Measurements from ENCODE around the gene ATP1B1. TPM values are rescaled to one million over a fixed set of nuclear protein-coding genes. Genes with fewer than 3 reads are reported as not detected.

ATP1B1 gene
- total and polyA plus RNA-seq, 9 of the 15 experiments (the other 6 are each of a cell fraction or from before 2014, with no cell fraction given) = 0.76 to 3.0 (median 1.7) TPM

DNA sequence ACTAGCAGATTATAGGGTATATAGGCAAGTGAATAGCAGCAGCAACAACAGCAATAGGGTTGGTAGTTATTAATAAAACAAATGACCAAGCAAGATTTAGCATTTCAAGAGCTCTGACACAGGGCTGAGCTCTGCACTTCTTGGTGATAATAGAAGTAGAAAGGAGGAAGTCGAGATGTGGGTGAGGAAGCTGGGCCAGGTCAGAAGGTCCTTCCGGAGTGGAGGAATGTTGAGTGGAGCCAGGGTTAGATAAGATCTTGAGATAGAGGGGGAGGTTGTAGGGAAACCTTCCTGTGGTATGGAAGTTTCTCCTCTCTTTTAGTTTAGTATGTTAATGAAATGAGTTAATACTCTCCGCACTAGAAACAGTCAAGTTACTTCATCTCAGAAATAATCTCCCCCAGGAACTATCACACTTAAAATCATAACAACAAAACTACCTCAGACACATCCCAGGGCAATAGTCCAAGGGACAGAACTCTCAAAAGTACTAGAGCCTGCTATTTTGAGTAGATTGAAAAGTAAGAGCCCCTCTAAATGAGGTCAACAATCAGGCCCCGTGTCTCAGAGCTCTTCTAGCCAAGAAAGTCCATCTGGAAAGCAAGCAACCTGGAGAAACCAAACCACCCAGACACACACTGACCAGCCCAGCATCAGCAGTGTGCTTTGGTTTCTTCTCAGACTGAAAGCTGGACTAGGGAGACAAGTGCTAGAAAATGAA, 45.4 kb upstream of the ATP1B1 start (continued):
- TF ChIP-seq, protein P1, sequence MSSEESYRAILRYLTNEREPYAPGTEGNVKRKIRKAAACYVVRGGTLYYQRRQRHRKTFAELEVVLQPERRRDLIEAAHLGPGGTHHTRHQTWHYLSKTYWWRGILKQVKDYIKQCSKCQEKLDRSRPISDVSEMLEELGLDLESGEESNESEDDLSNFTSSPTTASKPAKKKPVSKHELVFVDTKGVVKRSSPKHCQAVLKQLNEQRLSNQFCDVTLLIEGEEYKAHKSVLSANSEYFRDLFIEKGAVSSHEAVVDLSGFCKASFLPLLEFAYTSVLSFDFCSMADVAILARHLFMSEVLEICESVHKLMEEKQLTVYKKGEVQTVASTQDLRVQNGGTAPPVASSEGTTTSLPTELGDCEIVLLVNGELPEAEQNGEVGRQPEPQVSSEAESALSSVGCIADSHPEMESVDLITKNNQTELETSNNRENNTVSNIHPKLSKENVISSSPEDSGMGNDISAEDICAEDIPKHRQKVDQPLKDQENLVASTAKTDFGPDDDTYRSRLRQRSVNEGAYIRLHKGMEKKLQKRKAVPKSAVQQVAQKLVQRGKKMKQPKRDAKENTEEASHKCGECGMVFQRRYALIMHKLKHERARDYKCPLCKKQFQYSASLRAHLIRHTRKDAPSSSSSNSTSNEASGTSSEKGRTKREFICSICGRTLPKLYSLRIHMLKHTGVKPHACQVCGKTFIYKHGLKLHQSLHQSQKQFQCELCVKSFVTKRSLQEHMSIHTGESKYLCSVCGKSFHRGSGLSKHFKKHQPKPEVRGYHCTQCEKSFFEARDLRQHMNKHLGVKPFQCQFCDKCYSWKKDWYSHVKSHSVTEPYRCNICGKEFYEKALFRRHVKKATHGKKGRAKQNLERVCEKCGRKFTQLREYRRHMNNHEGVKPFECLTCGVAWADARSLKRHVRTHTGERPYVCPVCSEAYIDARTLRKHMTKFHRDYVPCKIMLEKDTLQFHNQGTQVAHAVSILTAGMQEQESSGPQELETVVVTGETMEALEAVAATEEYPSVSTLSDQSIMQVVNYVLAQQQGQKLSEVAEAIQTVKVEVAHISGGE (CRISPR knock-in tag; IDR thresholded peaks at IDR 0.05) = peak in 1 of 3 experiments; percentile 38; a peak in 1 of 6 replicates
- TF ChIP-seq RFX5 (IDR thresholded peaks at IDR 0.05; ENCODE audit: low read depth, low read length) = no peak

DNA sequence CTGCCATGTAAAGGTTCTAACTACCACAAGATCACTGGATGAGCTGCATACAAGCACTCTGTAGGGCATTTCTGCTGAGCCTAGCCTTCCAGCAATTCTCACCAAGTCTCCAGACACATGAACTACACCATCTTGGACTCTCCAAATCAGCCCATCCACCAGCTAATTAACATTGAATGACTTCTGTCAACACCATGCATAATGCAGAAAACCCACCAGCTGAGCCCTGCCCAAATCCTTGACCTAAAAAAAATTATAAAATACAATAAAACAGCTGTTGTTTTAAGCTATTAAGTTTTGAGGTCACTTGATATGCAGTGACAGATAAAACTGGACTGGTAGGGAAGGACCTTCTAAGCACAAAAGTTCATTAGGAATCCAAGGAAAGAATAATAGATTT, 44.3 kb upstream of the ATP1B1 start:
- DNase-seq (ENCODE audit: extremely low read depth in 1 of 4, low spot score in 3 of 4) (no peak), FAIRE-seq (peak; percentile 58), ATAC-seq (no peak)
- Histone ChIP-seq H3K9me3 (replicated peaks; ENCODE audit: control insufficient read depth, insufficient read depth, low read depth, low read length) (no peaks in the 10 kb centered on the region), H3K36me3 (ENCODE audit: control insufficient read depth, insufficient read depth, low read length) (no peaks in the 10 kb centered on the region), H3K4me2 (ENCODE audit: insufficient read depth, low read length) (no peak overlapping the region), H2AFZ (ENCODE audit: low read depth, low read length) (no peak overlapping the region), H3K27ac (ENCODE audit: extremely low read depth, low read depth, low read length) (no peak overlapping the region), H3K4me1 (replicated peaks in 1 of 2; ENCODE audit: control insufficient read depth in 2 of 2, insufficient read depth in 2 of 2, low read length in 2 of 2) (peaks cover 0 to 20% of the 10 kb centered on the region in 2 experiments; a peak in 4 of 5 replicates), H3K9me1 (ENCODE audit: control insufficient read depth, insufficient read depth, low read length) (no peaks in the 10 kb centered on the region), H3K4me3 (no peak overlapping the region), H3K79me2 (ENCODE audit: control insufficient read depth, insufficient read depth, low read length) (no peaks in the 10 kb centered on the region), H4K20me1 (replicated peaks; ENCODE audit: control insufficient read depth, insufficient read depth, low read length) (no peaks in the 10 kb centered on the region), H3K27me3 (ENCODE audit: control insufficient read depth in 2 of 2, insufficient read depth in 2 of 2, low read length in 2 of 2) (peaks cover 0 to 4% of the 10 kb centered on the region in 2 experiments; a peak in 1 of 5 replicates), H3K9ac (ENCODE audit: insufficient read depth in 1 of 2, low read depth in 2 of 2, low read length in 2 of 2) (no peak overlapping the region)
- BruUV-seq (replicated peaks) = no TSS peak
- ChIA-PET POLR2A (interaction anchor here (0.9 kb wide), 1 partner anchor 16 kb away, joined by 3 read pairs; no protein-coding TSS in a partner anchor), CTCF (ENCODE audit: low intra/inter-chr PET ratio) (no interaction called here)
- intact Hi-C loops (cut with micrococcal nuclease) = no loop called here
- TF ChIP-seq NFRKB (IDR thresholded peaks at IDR 0.05; ENCODE audit: low read depth) (no peak), ARID1B (IDR thresholded peaks at IDR 0.05) (no peak), POLR3A (IDR thresholded peaks at IDR 0.05; ENCODE audit: borderline replicate concordance, extremely low read depth, insufficient read depth, insufficient read length) (no peak), TCF7 (IDR thresholded peaks at IDR 0.05; ENCODE audit: borderline replicate concordance) (no peak), MTF1 (CRISPR knock-in tag; IDR thresholded peaks at IDR 0.05; ENCODE audit: borderline replicate concordance) (no peak), SNIP1 (IDR thresholded peaks at IDR 0.05; ENCODE audit: low read depth) (no peak), ZNF764 (CRISPR knock-in tag; IDR thresholded peaks at IDR 0.05; ENCODE audit: low read depth) (no peak), ZNF717 (CRISPR knock-in tag; IDR thresholded peaks at IDR 0.05) (no peak), ZZZ3 (IDR thresholded peaks at IDR 0.05) (no peak), IFI16 (CRISPR knock-in tag; IDR thresholded peaks at IDR 0.05) (no peak), HDAC1 (IDR thresholded peaks at IDR 0.05) (no peak)
- in situ Hi-C loops (cut with MboI) = no loop called here
